H1 (cell line): ENCODE data around the gene GRID2. TPM values are rescaled to one million over a fixed set of nuclear protein-coding genes. Genes with fewer than 3 reads are reported as not detected.

Source experiments
- CTCF ChIA-PET: fragments of 300-600 bp; sonication (Branson Sonifier 250); formaldehyde crosslinking; loops from one replicate; lab custom pipeline; 2021; ENCODE audit not compliant: partially characterized antibody; lab: Charles Lee
- POLR2A ChIA-PET: fragments of 300-600 bp; sonication (Branson Sonifier 250); formaldehyde crosslinking; loops from one replicate; lab custom pipeline; 2021; ENCODE audit warnings: inconsistent platforms; ENCODE audit not compliant: partially characterized antibody; lab: Charles Lee
- DNase-seq, 2 experiments: peaks; one replicate each; pipeline versions ENCODE4 v3.0.0 to v3.0.0-alpha.2; 2010 to 2022; ENCODE audit warnings: low spot score in 2 of 2, low read depth in 1 of 2, mixed read lengths in 1 of 2
- FAIRE-seq: peaks from 2 replicates; lab custom pipeline; 2011; peaks lifted over from hg19 to GRCh38; lab: Jason Lieb, UNC
- H2AFZ ChIP-seq: 2 replicates; pipeline ENCODE4 v1.8.1; 2012; ENCODE audit warnings: low read length, inconsistent platforms
- H2AK5ac ChIP-seq: 2 replicates; pipeline ENCODE4 v1.6.1; 2013; ENCODE audit warnings: low read depth, low read length
- H2BK120ac ChIP-seq: replicated peaks from 2 replicates; pipeline ENCODE3; 2013; ENCODE audit warnings: low read depth, low read length, inconsistent platforms
- H2BK12ac ChIP-seq: 2 replicates; pipeline ENCODE4 v1.6.1; 2013; ENCODE audit warnings: low read depth, low read length
- H2BK15ac ChIP-seq: 2 replicates; pipeline ENCODE4 v1.6.1; 2013; ENCODE audit warnings: low read length
- H2BK20ac ChIP-seq: 2 replicates; pipeline ENCODE4 v1.6.1; 2013; ENCODE audit warnings: low read length
- H2BK5ac ChIP-seq: 2 replicates; pipeline ENCODE4 v1.6.1; 2013; ENCODE audit warnings: low read depth, low read length
- H3K14ac ChIP-seq: 2 replicates; pipeline ENCODE4 v1.6.1; 2013; ENCODE audit warnings: inconsistent platforms; ENCODE audit not compliant: insufficient read length
- H3K18ac ChIP-seq: 2 replicates; pipeline ENCODE4 v1.6.1; 2013; ENCODE audit warnings: low read length; ENCODE audit errors: extremely low read depth
- H3K23ac ChIP-seq: 2 replicates; pipeline ENCODE4 v1.6.1; 2013; ENCODE audit warnings: inconsistent platforms; ENCODE audit not compliant: insufficient read length
- H3K23me2 ChIP-seq: 2 replicates; pipeline ENCODE4 v1.6.1; 2013; ENCODE audit warnings: low read depth, low read length
- H3K27ac ChIP-seq: 2 replicates; pipeline ENCODE4 v1.6.1; 2011; ENCODE audit warnings: low read depth, low read length, inconsistent platforms
- H3K27me3 ChIP-seq, 4 experiments: replicated peaks in 1 of 4; 1 replicate in 1 of 4; 2 replicates in 3 of 4; pipeline versions ENCODE4 v1.6.1 to v1.8.1; 2011 to 2013; ENCODE audit warnings: low read length in 3 of 4, mild to moderate bottlenecking in 3 of 4, inconsistent platforms in 2 of 4, mixed read lengths in 2 of 4, moderate library complexity in 1 of 4; ENCODE audit not compliant: control insufficient read depth in 3 of 4, insufficient read depth in 3 of 4; ENCODE audit errors: extremely low read depth in 1 of 4
- H3K36me3 ChIP-seq, 4 experiments: 2 replicates each; pipeline versions ENCODE4 v1.6.1 to v1.8.1; 2011 to 2013; ENCODE audit warnings: mild to moderate bottlenecking in 4 of 4, low read length in 3 of 4, moderate library complexity in 2 of 4, control low read depth in 1 of 4, inconsistent platforms in 1 of 4; ENCODE audit not compliant: insufficient read depth in 4 of 4, control insufficient read depth in 2 of 4
- H3K4ac ChIP-seq: replicated peaks from 2 replicates; pipeline ENCODE3; 2013; ENCODE audit warnings: low read length, low read depth, mixed read lengths, inconsistent platforms; ENCODE audit not compliant: insufficient read length
- H3K4me1 ChIP-seq, 4 experiments: replicated peaks in 1 of 4; 1 replicate in 1 of 4; 2 replicates in 3 of 4; pipeline versions ENCODE4 v1.6.1 to v1.8.1; 2011 to 2013; ENCODE audit warnings: low read length in 3 of 4, inconsistent platforms in 2 of 4, mixed read lengths in 1 of 4; ENCODE audit not compliant: insufficient read depth in 4 of 4, control insufficient read depth in 3 of 4
- H3K4me2 ChIP-seq, 2 experiments: 2 replicates each; pipeline versions ENCODE4 v1.6.1 to v1.8.1; 2011 to 2013; ENCODE audit warnings: low read depth in 2 of 2, low read length in 2 of 2, control low read depth in 1 of 2, inconsistent platforms in 1 of 2, mild to moderate bottlenecking in 1 of 2; ENCODE audit not compliant: insufficient read depth in 1 of 2
- H3K4me3 ChIP-seq, 4 experiments: fragments of 200-600, 300-600 bp in 1 of 4; sonication (generic), shearing (Covaris generic), sonication (Bioruptor Twin) in 1 of 4; 2 replicates each; pipeline versions ENCODE4 v1.5.1 to v1.8.1; 2011 to 2016; ENCODE audit warnings: low read length in 4 of 4, low read depth in 3 of 4, control low read depth in 2 of 4, inconsistent platforms in 2 of 4, mild to moderate bottlenecking in 2 of 4, mixed read lengths in 1 of 4, moderate library complexity in 1 of 4; ENCODE audit not compliant: insufficient read depth in 2 of 4; ENCODE audit errors: extremely low read depth in 1 of 4
- H3K56ac ChIP-seq: replicated peaks from 2 replicates; pipeline ENCODE3; 2013; ENCODE audit warnings: low read depth, mild to moderate bottlenecking, mixed read lengths, low read length, inconsistent platforms; ENCODE audit not compliant: insufficient read length
- H3K79me1 ChIP-seq: 2 replicates; pipeline ENCODE4 v1.6.1; 2013; ENCODE audit warnings: low read depth, low read length, control low read depth
- H3K79me2 ChIP-seq, 2 experiments: 2 replicates each; pipeline versions ENCODE4 v1.6.1 to v1.8.1; 2012 to 2013; ENCODE audit warnings: low read length in 2 of 2, mild to moderate bottlenecking in 2 of 2, inconsistent platforms in 1 of 2; ENCODE audit not compliant: insufficient read depth in 2 of 2, control insufficient read depth in 1 of 2
- H3K9ac ChIP-seq, 4 experiments: replicated peaks in 1 of 4; 1 replicate in 1 of 4; 2 replicates in 3 of 4; pipeline versions ENCODE4 v1.6.1 to v1.8.1; 2011 to 2013; ENCODE audit warnings: low read depth in 3 of 4, low read length in 3 of 4, control low read depth in 2 of 4, mild to moderate bottlenecking in 2 of 4, moderate library complexity in 2 of 4, inconsistent platforms in 1 of 4; ENCODE audit errors: extremely low read depth in 1 of 4
- H3K9me3 ChIP-seq, 2 experiments: 2 replicates each; pipeline versions ENCODE4 v1.6.1 to v1.8.1; 2012 to 2013; ENCODE audit warnings: mild to moderate bottlenecking in 2 of 2, moderate library complexity in 2 of 2, control low read depth in 1 of 2, inconsistent platforms in 1 of 2, low read depth in 1 of 2, low read length in 1 of 2, mixed read lengths in 1 of 2; ENCODE audit not compliant: insufficient read depth in 2 of 2
- H4K20me1 ChIP-seq, 2 experiments: replicated peaks in 1 of 2; 2 replicates each; pipeline versions ENCODE3 to v1.8.1; 2011 to 2013; ENCODE audit warnings: inconsistent platforms in 2 of 2, low read length in 2 of 2, mild to moderate bottlenecking in 1 of 2; ENCODE audit not compliant: insufficient read depth in 2 of 2, control insufficient read depth in 1 of 2
- H4K5ac ChIP-seq: 2 replicates; pipeline ENCODE4 v1.6.1; 2013; ENCODE audit warnings: low read length, low read depth, mixed read lengths, inconsistent platforms; ENCODE audit not compliant: insufficient read length
- H4K8ac ChIP-seq: 2 replicates; pipeline ENCODE4 v1.8.0; 2013; ENCODE audit warnings: mild to moderate bottlenecking, moderate library complexity, low read length, inconsistent platforms; ENCODE audit not compliant: insufficient read depth; ENCODE audit errors: extremely low read depth
- H4K91ac ChIP-seq: replicated peaks from 2 replicates; pipeline ENCODE3; 2013; ENCODE audit warnings: low read length, mixed read lengths, inconsistent platforms; ENCODE audit not compliant: insufficient read length
- BACH1 ChIP-seq: IDR thresholded peaks from 2 replicates; pipeline ENCODE4 v1.6.1; 2012; ENCODE audit warnings: low read length, improper control_type of control experiment
- RAD21 ChIP-seq, 2 experiments: IDR thresholded peaks in 1 of 2; conservative IDR thresholded peaks in 1 of 2; 2 replicates each; pipeline ENCODE4 v1.6.1; 2011; ENCODE audit warnings: low read depth in 2 of 2, low read length in 2 of 2, improper control_type of control experiment in 1 of 2, inconsistent platforms in 1 of 2, mild to moderate bottlenecking in 1 of 2, moderate library complexity in 1 of 2
- WGBS, 2 experiments: shearing (Covaris generic) in 1 of 2; methylation state at CpG; one replicate each; pipeline versions ENCODE4 v1.1.6 to v1.1.7; 2013 to 2015; ENCODE audit warnings: low lambda C conversion rate in 2 of 2, mixed read lengths in 2 of 2, inconsistent platforms in 1 of 2, low coverage in 1 of 2, missing lambda C conversion rate in 1 of 2; ENCODE audit not compliant: insufficient replicate concordance in 2 of 2, insufficient coverage in 1 of 2, insufficient read length in 1 of 2; ENCODE audit errors: extremely low coverage in 1 of 2, missing lambda C conversion rate in 1 of 2; 5-methylcytosine and 5-hydroxymethylcytosine counted together
- polyA plus RNA-seq, 7 experiments: library from polyadenylated mRNA; depleted of rRNA in 3 of 7; stranded (reverse) in 5 of 7; unstranded in 2 of 7; fragments of >200 nt in 5 of 7; fragments of 200-250 nt in 2 of 7; gene quantifications; 1 replicate in 5 of 7; 2 replicates in 1 of 7; 4 replicates in 1 of 7; pipeline versions ENCODE4 v1.2.1 to v1.2.3, GENCODE V29; 2011 to 2013; ENCODE audit warnings: missing spikeins in 2 of 7, mixed read lengths in 2 of 7
- total RNA-seq: library from RNA; stranded (reverse); fragmentation: NEBNext Ultra II Directional; extraction: Animal tissue kit (Norgen Biotek cat#: 25700); gene quantifications from 2 replicates; pipeline ENCODE4 v1.2.1, GENCODE V29; 2021

GRID2 gene
- total and polyA plus RNA-seq, 2 of the 8 experiments (the other 6 are each of a cell fraction or from before 2014, with no cell fraction given), result 31.1 to 81.9 TPM

DNA sequence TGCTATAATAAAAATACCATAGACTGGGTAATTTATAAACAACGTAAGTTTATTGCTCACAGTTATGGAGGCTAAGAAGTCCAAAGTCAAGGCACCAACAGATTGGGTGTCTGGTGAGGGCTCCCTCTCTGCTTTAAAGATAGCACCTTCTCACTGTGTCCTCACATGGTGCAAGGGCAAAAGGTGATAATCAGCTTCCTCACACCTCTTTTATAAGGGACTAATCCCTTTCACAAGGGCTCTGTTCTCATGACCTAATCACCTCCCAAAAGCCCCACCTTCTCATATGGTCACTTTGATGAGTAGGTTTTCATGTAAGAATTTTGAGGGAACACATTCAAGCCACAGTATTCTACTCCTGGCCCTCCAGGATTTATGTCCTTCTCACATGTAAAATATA, 883.1 kb downstream of the GRID2 start:
- Histone ChIP-seq H2BK15ac (no peak overlapping the region), H3K79me2 (no peaks in the 10 kb centered on the region), H4K20me1 (no peaks in the 10 kb centered on the region), H3K27ac (no peak overlapping the region), H3K4me3 (no peak overlapping the region), H2AK5ac (no peak overlapping the region), H3K36me3 (no peaks in the 10 kb centered on the region), H4K8ac (no peak overlapping the region), H3K4me2 (no peak overlapping the region), H3K14ac (no peak overlapping the region), H4K91ac (no peak overlapping the region), H3K56ac (no peak overlapping the region), H3K9me3 (no peaks in the 10 kb centered on the region), H3K27me3 (no peaks in the 10 kb centered on the region), H3K79me1 (no peaks in the 10 kb centered on the region), H4K5ac (no peak overlapping the region), H3K4ac (no peak overlapping the region), H3K18ac (no peak overlapping the region), H2AFZ (no peak overlapping the region), H2BK12ac (no peak overlapping the region), H2BK120ac (no peak overlapping the region), H3K4me1 (no peaks in the 10 kb centered on the region), H3K23ac (no peak overlapping the region), H2BK5ac (no peak overlapping the region), H3K23me2 (peaks cover 1% of the 10 kb centered on the region; the same call in 1 of the 2 replicates), H2BK20ac (no peak overlapping the region), H3K9ac (no peak overlapping the region)
- CTCF ChIA-PET, result interaction anchor here (1.4 kb wide), 1 partner anchor 13 kb away, joined by 4 read pairs; no protein-coding TSS in a partner anchor
- POLR2A ChIA-PET, result interaction anchor here (1.5 to 2.6 kb wide), 2 partner anchors 12 to 19 kb away, joined by 3 to 10 read pairs; no protein-coding TSS in a partner anchor
- no peak for FAIRE-seq
- 96% methylated on average over 1 of the region's 1 CpG; no CpG with 5 or more reads in 1 of the 2 experiments for WGBS, 2 experiments
- no peak for DNase-seq
- TF ChIP-seq BACH1 (no peak), RAD21 (IDR thresholded peaks at IDR 0.05 in 1 of 2, conservative IDR thresholded peaks at IDR 0.05 in 1 of 2; ENCODE audit: low read depth in 2 of 2, low read length in 2 of 2) (no peak)
